Inflammatory macrophage (primary cell): ENCODE results near the gene CDKL4.
"Not testable (repeated sequence)": the region's sequence is repeated elsewhere in the genome, so short reads cannot be mapped to it uniquely, and the experiment has no call there.

Experiments
- DNase-seq, 2 donors: peaks; one replicate each; pipeline ENCODE4 v3.0.0-alpha.2; 2020 to 2022

Gene CDKL4

DNA sequence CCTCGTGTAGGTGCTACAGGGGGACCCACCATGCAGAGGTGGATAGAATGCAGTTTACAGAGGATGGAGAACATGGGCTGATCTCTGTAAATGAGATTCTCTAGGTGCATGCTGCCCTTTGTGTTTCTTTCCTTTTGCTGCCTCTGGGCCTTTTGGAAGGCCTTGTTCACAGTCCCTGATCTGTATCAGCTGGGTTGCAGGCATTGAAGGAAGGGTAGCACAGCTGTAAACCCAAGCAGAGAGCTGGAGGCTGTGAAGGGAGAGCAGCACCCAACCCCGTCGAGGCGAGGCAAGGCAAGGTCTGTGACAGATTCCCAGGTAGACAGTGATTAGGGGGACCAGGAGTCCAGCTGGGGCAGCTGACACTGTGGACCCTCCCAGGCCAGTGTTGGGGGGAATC is 66.8 kb downstream of the CDKL4 start:
- DNase-seq: no peak

DNA sequence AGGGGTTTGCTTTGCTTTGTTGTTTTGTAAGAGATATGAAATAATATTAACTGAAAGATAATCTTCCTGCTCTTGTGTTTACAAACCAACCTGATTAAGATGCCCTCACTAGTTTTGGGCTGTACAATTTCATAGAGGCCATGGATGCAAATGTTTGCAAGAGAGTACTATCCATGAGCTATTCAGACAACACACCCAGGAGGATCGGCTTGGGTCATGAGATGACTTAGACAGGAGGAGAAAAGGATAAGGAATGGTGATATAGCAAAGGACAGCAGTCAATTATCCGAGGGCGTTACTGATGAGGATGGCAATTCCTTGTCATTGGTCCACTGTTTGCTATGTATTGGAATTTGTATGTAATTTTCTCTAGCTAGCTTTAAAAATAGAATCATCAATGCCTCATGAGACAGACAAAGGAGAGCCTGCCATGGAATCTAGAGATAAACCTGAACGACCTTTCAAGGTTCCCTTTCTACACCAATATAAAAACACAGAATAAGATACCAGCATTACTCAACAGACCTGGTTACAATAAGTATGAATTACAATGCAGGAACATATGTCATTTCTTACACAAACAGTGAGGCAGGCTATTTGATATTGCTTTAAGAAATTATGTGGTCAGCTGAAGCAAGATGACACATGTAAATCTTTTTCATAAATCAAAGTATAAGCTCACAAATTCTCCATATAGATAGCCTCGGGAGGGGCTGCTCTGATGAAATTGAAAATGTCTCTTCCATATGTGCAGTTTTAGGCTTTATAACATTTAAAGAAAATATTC is 68.6 kb downstream of the CDKL4 start:
- no peak for DNase-seq

DNA sequence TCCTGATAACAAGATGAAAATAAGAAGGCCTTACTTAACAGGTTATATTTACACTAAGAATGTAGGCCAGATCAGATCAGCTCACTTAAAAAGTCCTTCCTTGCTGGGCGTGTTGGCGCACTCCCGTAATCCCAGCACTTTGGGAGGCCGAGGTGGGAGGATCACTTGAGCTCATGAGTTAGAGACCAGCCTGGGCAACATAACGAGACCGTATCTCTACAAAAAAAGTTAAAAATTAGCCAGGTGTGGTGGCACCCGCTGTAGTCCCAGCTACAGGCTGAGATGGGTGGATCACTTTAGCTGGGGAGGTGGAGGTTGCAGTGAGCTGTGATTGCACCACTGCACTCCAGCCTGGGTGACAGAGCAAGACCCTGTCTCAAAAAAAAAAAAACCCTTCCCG is 69.7 kb downstream of the CDKL4 start:
- DNase-seq: no peak

DNA sequence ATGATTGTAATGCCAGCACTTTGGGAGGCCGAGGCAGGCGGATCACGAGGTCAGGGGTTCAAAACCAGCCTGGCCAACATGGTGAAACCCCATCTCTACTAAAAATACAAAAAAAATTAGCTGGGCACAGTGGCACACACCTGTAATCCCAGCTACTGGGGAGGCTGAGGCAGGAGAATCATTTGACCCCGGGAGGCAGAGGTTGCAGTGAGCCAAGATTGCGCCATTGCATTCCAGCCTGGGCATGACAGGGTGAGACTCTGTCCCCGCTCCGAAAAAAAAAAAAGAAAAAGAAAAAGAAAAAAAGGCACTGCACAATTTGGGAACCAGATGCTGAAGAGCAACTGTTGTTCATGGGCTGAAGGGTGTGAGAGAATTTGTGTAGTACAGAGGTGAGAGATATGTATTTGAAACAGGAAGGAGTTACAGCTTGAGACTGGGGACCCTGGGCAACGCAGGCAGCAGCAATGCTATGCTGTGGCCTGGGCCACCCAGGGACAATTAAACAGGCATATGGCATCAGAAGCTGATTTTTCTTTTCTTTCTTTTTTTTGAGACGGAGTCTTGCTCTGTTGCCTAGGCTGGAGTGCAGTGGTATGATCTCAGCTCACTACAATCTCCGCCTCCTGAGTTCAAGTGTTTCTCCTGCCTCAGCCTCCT is 71.6 kb downstream of the CDKL4 start:
- DNase-seq: not testable (repeated sequence)

DNA sequence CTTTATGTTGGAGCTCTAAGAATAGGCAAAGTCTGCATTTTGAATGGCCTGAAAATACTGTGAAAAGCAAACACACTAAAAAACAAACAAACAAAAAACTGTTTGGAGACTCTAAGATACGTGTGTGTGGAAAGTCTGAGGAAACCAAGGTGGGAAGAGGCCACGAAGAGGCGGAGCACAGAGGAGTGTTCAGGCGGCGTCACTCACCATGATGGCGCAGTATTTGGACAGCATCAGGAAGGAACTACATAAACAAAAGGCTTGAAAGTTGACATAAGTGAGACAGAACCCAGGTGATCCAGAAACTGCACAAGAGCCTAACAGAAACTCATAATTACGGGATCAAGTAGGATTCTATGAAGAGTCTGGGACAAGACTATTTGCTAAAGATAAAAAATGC is 72.1 kb downstream of the CDKL4 start:
- DNase-seq: no peak

DNA sequence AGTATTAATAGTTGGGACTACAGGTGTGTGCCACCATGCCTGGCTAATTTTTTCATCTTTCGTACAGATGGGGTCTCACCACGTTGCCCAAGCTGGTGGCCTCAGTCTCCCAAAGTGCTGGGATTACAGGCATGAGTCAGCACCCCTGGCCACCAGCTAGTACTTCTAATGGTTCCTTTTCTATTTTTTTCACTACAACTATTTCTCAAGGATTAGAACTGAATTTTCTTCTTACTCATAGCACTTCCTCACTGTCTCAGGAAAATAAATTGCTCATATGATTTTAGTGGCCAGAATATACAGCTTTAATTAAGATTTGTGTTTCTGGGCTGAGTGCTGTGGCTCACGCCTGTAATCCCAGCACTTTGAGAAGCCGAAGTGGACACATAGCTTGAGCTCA is 79.7 kb downstream of the CDKL4 start:
- peak; percentile 30 to 69 for DNase-seq

DNA sequence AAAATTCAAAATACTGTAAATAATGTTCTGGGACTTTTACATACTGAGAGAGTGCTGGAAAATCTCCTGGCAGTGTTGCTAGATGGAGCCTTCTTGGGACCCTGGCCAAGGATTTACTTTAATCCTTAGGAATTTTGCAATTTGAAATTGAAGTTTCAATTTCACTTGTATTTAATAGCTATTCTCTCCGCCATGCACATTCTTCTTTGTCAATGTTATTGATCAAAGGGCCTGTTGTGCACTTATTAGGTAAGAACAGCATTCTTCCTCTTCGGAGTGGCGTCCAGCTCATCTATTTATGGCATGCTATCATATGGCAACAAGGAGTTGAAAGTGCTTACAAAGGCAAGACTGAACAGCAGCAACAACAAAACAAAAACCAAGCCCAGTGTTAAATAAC is 82.8 kb downstream of the CDKL4 start:
- no peak for DNase-seq

DNA sequence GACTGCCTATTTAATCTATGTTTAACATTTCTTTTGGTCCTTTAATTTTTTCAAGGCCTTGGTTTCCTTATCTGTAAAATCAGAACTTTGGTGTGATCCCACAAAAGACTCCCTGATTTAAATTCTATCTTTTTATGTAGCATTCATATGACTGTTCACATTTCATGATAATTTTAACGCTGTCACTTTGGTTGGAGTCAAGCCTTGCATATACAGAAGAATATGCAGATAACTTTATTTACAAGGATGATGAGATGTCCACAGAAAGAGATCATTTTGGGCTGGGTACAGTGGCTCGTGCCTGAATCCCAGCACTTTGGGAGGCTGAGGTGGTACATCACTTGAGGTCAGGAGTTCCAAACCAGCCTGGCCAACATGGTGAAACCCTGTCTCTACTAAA is 84.5 kb downstream of the CDKL4 start:
- no peak for DNase-seq

DNA sequence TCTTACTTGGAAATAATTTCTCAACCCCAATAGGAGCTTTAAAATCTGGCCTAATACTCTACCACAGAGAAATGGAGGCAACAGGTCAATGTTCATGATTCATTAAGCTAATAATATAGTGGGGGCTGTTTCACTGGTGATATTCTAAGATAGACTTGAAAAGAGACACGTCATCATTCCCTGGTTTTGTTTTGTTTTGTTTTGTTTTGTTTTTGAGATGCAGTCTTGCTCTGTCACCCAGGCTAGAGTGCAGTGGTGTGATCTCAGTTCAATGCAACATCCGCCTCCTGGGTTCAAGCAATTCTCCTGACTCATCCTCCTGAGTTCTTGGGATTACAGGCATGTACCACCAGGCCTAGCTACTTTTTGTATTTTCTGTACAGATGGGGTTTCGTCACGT is 85.4 kb downstream of the CDKL4 start:
- DNase-seq: no peak

DNA sequence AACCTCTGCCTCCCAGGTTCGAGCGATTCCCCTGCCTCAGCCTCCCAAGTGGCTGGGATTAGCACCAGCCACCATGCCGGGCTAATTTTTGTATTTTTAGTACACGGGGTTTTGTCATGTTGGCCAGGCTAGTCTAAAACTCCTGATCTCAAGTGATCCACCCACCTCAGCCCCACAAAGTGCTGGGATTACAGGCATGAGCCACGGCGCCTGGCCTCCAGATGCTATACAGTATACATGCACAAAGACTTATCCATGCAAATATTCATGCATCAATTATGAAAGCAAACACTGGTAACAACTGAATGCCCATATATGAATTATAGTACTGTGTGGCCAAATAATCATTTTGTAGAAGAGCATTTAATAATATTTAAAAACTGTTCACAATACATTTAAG is 86.9 kb downstream of the CDKL4 start:
- no peak for DNase-seq

DNA sequence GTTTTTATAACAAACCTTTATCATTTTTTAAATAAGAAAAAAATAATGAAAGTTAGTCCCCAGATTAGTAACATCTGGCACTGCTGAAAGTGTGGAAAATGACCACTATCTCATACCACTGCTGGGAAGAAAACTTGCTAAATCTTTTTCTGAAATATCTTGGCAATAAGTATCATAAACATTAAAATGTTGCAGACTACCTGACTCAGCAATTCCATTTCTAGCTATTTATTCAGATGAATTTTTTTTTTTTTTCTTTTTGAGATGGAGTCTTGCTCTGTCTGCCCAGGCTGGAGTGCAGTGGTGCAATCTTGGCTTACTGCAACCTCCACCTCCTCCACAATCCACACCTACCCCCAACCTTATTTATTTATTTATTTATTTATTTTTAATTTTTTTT is 87.7 kb downstream of the CDKL4 start:
- no peak for DNase-seq

DNA sequence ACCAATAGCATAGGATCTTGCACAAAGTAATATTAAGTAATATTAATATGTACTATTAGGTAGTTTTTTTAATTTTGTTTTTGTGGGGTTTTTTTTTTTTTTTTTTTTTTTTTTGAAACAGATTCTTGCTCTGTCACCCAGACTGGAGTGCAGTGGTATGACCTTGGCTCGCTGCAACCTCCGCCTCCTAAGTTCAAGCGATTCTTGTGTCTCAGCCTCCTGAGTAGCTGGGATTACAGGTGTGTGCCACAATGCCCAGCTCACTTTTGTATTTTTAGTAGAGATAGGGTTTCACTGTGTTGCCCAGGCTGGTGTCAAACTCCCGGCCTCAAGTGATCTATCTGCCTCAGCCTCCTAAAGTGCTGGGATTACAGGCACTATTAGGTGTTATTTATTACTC is 88.2 kb downstream of the CDKL4 start:
- DNase-seq: not testable (repeated sequence)

DNA sequence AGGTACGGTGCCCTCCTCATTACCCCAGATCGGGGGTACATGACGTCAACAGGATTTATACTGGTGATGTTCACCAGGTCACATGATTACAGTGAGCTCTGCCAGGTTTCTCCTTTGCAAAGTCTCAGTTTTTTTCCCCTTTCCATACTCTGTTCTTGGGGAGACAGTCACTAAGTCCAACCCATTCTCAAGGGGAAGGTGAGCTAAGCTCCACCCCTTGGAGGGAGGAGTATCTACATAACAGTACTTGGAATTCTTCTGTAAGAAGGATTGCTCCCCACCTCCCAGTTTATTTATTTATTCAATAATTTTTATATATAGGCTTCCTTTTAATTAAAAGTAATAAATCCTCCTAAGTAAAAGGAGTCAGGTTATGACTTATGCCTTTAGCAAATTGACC is 88.8 kb downstream of the CDKL4 start:
- no peak for DNase-seq

DNA sequence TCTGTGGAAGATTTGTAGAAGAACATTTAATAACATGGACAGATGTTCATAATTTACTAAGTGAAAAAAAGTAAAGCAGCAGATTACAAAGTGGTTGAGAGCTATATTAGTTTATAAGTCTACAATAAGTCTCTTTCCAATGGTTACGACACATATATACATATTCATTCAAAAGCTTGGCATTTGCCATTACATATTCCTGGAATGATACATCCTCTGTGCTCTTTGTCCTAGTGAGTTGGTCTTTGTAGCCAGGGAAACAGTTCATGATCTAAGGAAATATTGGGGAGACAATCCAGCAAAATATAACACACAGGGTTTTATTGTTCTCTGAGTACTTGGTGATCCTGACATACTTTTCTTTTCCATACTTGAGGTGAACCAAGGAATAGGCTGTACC is 90.5 kb downstream of the CDKL4 start:
- DNase-seq: no peak

DNA sequence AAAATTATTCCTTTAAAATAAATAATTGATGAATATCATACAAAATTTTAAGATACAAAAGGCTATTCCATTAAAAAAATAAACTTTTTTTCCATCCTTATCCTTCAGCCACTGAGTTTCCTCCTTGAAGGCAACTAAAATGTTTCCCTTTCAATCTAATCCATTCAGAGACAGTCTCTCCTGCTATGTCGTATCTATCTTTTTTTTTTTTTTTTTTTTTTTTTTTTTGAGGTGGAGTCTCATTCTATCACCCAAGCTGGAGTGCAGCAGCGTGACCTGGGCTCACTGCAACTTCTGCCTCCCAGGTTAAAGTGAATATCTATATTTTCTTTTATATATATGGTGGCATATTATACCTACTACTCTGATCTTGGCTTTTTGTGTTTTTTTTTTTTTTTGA is 91.3 kb downstream of the CDKL4 start:
- DNase-seq: no peak

DNA sequence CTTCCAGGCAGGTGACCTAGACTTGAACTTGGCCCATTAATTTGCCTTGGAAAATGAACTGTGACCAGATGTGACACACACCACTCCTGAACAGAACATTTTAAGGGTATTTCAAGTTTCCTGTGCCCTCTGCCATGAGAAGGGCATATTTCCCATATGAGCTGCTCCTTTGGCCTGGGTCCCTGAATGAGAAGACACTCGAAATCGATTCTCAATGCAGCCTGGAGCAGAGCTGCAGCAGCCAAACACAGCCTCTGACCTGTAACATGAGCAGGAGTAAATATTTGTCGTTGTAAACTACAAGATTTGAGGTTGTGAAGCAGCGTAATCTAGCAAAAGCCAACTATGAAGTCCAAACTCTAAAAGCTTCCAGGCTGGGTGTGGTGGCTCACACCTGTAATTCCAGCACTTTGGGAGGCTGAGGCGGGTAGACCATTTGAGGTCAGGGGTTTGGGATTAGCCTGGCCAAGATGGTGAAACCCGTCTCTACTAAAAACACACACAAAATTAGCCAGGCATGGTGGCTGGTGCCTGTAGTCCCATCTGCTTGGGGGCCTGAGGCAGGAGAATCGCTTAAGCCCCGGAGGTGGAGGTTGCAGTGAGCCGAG is 92.8 kb downstream of the CDKL4 start:
- DNase-seq: no peak

DNA sequence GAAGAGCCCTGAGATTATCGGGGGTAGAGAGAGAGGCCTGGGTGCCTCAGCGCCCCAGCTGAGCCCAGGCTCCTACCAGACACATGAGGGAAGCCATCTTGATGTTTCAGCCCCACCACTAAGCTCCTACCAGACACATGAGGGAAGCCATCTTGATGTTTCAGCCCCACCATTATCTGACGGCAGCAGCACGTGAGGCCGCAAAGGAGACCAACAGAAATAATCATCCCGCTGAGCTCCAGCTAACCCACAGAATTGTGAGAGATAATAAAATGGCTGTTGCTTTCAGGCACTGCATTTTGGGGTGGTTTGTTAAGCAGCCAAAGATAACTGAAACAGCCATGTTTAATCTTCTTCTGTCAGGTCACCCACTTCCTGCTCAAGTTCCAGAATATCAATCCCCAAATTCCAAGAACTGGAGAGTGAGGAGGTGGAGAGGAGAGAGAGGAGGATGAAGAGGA is 93.6 kb downstream of the CDKL4 start:
- DNase-seq: no peak

DNA sequence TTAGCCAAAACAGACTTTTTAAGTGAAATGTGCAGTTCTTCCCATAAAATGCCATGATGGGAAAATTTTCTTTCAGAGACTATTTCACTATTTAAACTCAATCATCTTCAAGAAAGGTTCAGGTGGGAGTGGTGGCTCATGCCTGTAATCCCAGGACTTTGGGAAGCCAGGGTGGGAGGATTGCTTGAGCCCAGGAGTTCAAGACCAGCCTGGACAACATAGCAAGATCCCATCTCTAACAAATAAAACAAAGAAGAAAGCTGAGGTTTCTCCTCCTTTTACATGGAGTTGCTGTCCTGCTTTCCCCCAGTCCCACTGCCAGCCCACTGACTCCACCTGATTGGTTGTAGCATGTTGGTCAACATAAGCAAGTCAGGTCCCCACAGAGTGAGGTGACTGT is 97.1 kb downstream of the CDKL4 start:
- no peak for DNase-seq

DNA sequence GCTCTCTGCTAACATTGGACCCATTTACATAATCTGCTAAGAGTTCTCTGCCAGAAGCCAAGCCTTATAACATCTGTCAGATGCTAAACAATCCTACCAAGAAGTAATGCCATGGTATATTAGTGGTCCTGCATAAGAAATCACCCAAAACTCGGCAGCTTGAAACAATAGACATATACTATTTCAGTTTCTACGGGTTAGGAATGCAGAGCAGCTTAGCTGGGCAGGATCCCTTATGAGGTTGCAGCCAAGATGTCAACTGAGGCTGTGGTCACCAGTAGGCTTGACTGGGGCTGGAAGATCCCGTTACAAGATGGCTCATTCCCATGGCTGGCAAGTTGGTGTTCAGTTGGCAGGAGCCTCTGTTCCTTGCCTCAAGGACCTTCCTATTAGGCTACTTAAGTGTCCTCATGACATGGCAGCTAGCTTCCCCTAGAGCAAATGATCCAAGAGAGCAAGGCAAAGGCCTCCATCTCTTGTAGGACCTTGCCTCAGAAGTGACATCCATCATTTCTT is 97.8 kb downstream of the CDKL4 start:
- DNase-seq: no peak

DNA sequence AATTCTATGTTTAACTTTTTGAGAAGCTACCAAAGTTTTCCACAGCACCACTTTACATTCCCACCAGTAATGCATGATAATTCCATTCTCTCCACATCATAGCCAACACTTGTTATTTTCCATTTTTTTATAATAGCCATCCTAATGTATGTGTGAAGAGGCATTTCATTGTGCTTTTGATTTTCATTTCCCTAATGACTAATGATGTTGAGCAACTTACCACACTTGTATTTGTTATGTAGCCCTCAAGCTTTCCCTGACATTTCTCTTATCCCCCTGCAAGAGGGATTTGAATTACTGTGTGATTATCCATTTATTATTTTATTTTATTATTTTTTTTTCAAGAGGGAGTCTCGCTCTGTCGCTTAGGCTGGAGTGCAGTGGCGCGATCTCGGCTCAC is 99.4 kb downstream of the CDKL4 start:
- peak; percentile 16 to 55 for DNase-seq

DNA sequence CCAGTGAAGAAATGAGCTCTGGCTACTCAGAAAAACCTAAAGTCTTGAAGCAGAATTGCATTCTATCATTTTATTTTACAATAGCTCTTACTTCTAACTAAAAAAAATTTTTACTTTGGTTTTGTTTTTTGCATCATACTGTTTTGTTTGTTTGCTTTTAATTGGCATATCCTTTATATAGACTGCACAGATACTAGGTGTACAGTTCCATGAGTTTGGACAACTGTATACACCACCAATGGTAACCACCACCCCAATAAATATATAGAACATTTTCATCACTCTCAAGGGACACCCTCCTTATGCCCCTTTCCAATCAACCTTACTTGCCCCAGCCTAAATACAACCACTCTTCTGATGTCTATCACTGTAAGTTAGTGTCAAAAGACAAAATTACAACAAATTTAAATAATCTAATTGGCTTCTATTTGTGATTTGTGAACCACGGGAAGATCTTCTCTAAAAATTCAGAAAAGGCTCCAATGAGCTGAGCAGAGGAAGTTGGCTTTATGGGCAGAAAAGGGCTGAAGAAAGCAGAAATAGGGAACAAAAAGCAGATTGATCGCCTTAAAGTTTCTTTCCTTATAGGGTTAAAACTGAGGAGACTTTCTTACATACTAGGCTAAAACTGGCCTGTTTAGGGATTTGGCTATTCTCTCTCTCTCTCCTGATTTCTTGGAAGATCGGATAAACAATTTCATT is 100.7 kb downstream of the CDKL4 start:
- peak in 1 of 2 donors; percentile 40 for DNase-seq

DNA sequence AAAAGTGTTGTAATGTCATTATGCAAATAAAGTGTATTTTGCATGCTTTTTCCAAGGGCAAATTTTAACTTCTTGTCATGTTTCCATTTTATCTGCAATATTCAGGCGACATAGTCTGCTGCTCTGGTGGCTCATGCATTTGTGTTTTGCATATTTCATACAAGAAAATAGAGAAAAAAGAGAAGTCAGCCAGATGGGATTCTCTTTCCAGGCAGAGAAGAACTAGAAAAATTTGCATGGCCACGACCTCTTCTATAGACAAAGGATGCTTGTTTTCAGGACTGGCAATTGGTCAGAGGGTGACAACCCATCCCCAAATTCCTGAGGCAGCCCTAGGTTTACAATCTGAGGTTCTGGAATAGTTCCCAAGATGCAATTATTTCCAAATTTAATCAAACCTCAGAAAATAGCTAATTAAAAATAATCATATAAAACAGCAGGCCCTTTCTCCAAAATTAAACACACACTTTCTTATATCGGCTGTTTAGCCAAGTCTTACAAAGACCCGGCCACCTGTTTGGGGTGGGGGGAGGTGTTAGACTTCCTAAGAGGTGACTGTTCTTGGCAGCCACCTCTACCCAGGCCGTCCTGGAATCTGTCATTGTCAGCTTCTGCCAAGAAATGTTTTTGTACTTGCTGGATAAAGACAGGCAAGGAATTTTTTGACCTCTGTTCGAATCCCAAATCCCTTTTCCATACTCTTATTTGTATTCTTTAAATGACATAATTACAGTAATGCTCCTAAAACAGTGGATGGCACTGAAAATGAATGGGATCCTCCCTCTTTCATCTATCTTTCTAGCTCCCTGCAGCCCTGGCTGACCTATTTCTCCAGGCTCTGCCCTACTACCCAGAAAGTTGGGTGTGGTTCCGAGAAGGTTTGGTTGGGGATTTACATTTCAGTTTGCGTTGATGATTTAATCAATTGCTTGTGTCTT is 102.2 kb downstream of the CDKL4 start:
- peak; percentile 42 to 61 for DNase-seq
